CD14-positive monocyte (primary cell): Measurements from ENCODE around the gene MORC4. TPM values are rescaled to one million over a fixed set of nuclear protein-coding genes. Genes with fewer than 3 reads are reported as not detected.

ENCODE experiments used
- DNase-seq, 3 donors: peaks; one replicate each; pipeline ENCODE4 v3.0.0-alpha.2; 2011 to 2022
- H2AFZ ChIP-seq: 2 replicates; pipeline ENCODE4 v1.6.0; 2012; ENCODE audit warnings: mild to moderate bottlenecking, low read depth, low read length, inconsistent platforms; ENCODE audit not compliant: insufficient read depth, poor library complexity, severe bottlenecking
- H3K27ac ChIP-seq, 2 donors: 1 replicate in 1 of 2; 2 replicates in 1 of 2; pipeline ENCODE4 v1.5.1; 2012 to 2013; ENCODE audit warnings: low read length in 2 of 2, control low read depth in 1 of 2, inconsistent platforms in 1 of 2, low read depth in 1 of 2, mild to moderate bottlenecking in 1 of 2
- H3K27me3 ChIP-seq, 2 donors: one replicate each; pipeline versions ENCODE4 v1.6.0 to v1.6.1; 2011 to 2013; ENCODE audit warnings: low read length in 2 of 2; ENCODE audit not compliant: control insufficient read depth in 2 of 2, insufficient read depth in 2 of 2
- H3K36me3 ChIP-seq, 2 donors: replicated peaks in 1 of 2; 1 replicate in 1 of 2; 2 replicates in 1 of 2; pipeline versions ENCODE4 v1.5.1 to v1.6.1; 2012 to 2013; ENCODE audit warnings: low read length in 2 of 2, control low read depth in 1 of 2, inconsistent platforms in 1 of 2, mild to moderate bottlenecking in 1 of 2; ENCODE audit not compliant: insufficient read depth in 2 of 2, control insufficient read depth in 1 of 2
- H3K4me1 ChIP-seq, 2 donors: 1 replicate in 1 of 2; 2 replicates in 1 of 2; pipeline versions ENCODE4 v1.5.1 to v1.6.1; 2012 to 2013; ENCODE audit warnings: low read length in 2 of 2, control low read depth in 1 of 2, inconsistent platforms in 1 of 2, mild to moderate bottlenecking in 1 of 2, moderate library complexity in 1 of 2; ENCODE audit not compliant: insufficient read depth in 2 of 2, control insufficient read depth in 1 of 2
- H3K4me2 ChIP-seq: replicated peaks from 2 replicates; pipeline ENCODE3; 2012; ENCODE audit warnings: low read length, moderate library complexity, mild to moderate bottlenecking; ENCODE audit not compliant: poor library complexity, severe bottlenecking; ENCODE audit errors: extremely low read depth
- H3K4me3 ChIP-seq, 3 experiments: fragments of 200-600 bp in 1 of 3; sonication (generic) in 1 of 3; replicated peaks in 1 of 3; 1 replicate in 2 of 3; 2 replicates in 1 of 3; pipeline ENCODE4 v1.5.1; 2011 to 2013; ENCODE audit warnings: low read length in 3 of 3, mild to moderate bottlenecking in 3 of 3, control low read depth in 2 of 3, low read depth in 2 of 3, inconsistent platforms in 1 of 3, moderate library complexity in 1 of 3
- H3K79me2 ChIP-seq: 2 replicates; pipeline ENCODE4 v1.6.0; 2012; ENCODE audit warnings: mild to moderate bottlenecking, control low read depth, inconsistent platforms, low read length, moderate library complexity; ENCODE audit not compliant: insufficient read depth
- H3K9ac ChIP-seq: 2 replicates; pipeline ENCODE4 v1.6.0; 2017; ENCODE audit warnings: low read length, mild to moderate bottlenecking; ENCODE audit not compliant: insufficient read depth, poor library complexity, severe bottlenecking
- H3K9me3 ChIP-seq, 2 donors: replicated peaks in 1 of 2; 1 replicate in 1 of 2; 2 replicates in 1 of 2; pipeline versions ENCODE4 v1.5.1 to v1.6.1; 2012 to 2013; ENCODE audit warnings: low read length in 2 of 2, control low read depth in 1 of 2; ENCODE audit not compliant: control insufficient read depth in 1 of 2, insufficient read depth in 1 of 2
- H4K20me1 ChIP-seq: 2 replicates; pipeline ENCODE4 v1.6.0; 2012; ENCODE audit warnings: mild to moderate bottlenecking, low read length, control low read depth, moderate library complexity; ENCODE audit not compliant: insufficient read depth
- H3K27ac Mint-ChIP-seq, 7 donors: one replicate each; pipeline ENCODE4 v1.8.0; 2020; ENCODE audit warnings: mild to moderate bottlenecking in 7 of 7, mixed read lengths in 7 of 7, moderate library complexity in 6 of 7, inconsistent platforms in 2 of 7
- H3K27me3 Mint-ChIP-seq, 3 donors: one replicate each; pipeline ENCODE4 v1.8.0; 2021 to 2022; ENCODE audit warnings: low read depth in 3 of 3, mild to moderate bottlenecking in 3 of 3, mixed read lengths in 3 of 3, moderate library complexity in 3 of 3, inconsistent platforms in 1 of 3
- H3K36me3 Mint-ChIP-seq, 2 donors: one replicate each; pipeline ENCODE4 v1.8.0; 2020; ENCODE audit warnings: mixed read lengths in 2 of 2, inconsistent platforms in 1 of 2, mild to moderate bottlenecking in 1 of 2
- H3K4me1 Mint-ChIP-seq: one replicate; pipeline ENCODE4 v1.8.0; 2020; ENCODE audit warnings: mild to moderate bottlenecking, mixed read lengths
- H3K4me3 Mint-ChIP-seq, 2 donors: one replicate each; pipeline ENCODE4 v1.8.0; 2020; ENCODE audit warnings: mild to moderate bottlenecking in 2 of 2, mixed read lengths in 2 of 2, moderate library complexity in 1 of 2
- H3K9me3 Mint-ChIP-seq, 7 donors: one replicate each; pipeline ENCODE4 v1.8.0; 2020 to 2022; ENCODE audit warnings: mixed read lengths in 7 of 7, mild to moderate bottlenecking in 6 of 7, moderate library complexity in 6 of 7, inconsistent platforms in 2 of 7
- WGBS: methylation state at CpG from one replicate; pipeline ENCODE4 v1.1.5; 2013; ENCODE audit warnings: missing lambda C conversion rate; ENCODE audit not compliant: insufficient coverage; 5-methylcytosine and 5-hydroxymethylcytosine counted together
- intact Hi-C, 2 donors: fragments of 100-400 bp; cut with micrococcal nuclease; formaldehyde crosslinking; loops; one replicate each; pipeline versions ENCODE4 v1.15.0 to v1.15.1; 2023
- polyA minus RNA-seq: library from RNA; depleted of rRNA, polyadenylated mRNA; stranded (reverse); fragments of >200 nt; gene quantifications from 2 replicates; pipeline ENCODE4 v1.2.3, GENCODE V29; 2012
- polyA plus RNA-seq, 3 donors: library from polyadenylated mRNA; depleted of rRNA in 1 of 3; unstranded in 2 of 3; stranded (reverse) in 1 of 3; fragments of 300-500 nt in 2 of 3; fragments of >200 nt in 1 of 3; fragmentation: Illumina TruSeq in 2 of 3; gene quantifications; 1 replicate in 2 of 3; 2 replicates in 1 of 3; pipeline ENCODE4 v1.2.3, GENCODE V29; 2012 to 2021
- total RNA-seq, 12 experiments: library from RNA in 1 of 12; stranded (reverse) in 1 of 12; fragments of 120-200 nt in 1 of 12; gene quantifications; one replicate each; pipeline ENCODE4 v1.2.4 and lab custom pipeline; 2013 to 2026; ENCODE audit warnings: mixed read lengths in 6 of 12, inconsistent platforms in 1 of 12
- TF ChIP-seq, protein P1 (sequence below): fragments of 200-600 bp; IDR thresholded peaks from one replicate; pipeline ENCODE4 v1.8.0; 2022; ENCODE audit warnings: antibody characterized with exemption, mild to moderate bottlenecking

MORC4 gene
- total RNA-seq (2013) = 0.46 TPM
- polyA plus RNA-seq (under 1 TPM; 0.06 to 0.23 (median 0.10) TPM), polyA minus RNA-seq (0.28 TPM in 1 of 2 replicates, not detected in the other), total RNA-seq (lab: John Stamatoyannopoulos, UW) (0.33 to 3.8 (median 0.67) reads per million in 11 experiments)

GRCh38 chrX:107000013-107000515 lies at the start of gene MORC4:
TSS of gene MORC4 (minus strand) at chrX:107000212. CDS start at chrX:106999969, 243 bp downstream.
- Mint-ChIP-seq H3K36me3 (no peaks in the 10 kb centered on the region), H3K27me3 (peaks cover 5 to 39% (median 31%) of the 10 kb centered on the region in 3 donors), H3K9me3 (peaks cover 0 to 9% (median 2%) of the 10 kb centered on the region in 7 donors), H3K4me3 (peak within 1 kb of the TSS; percentile 74 to 91), H3K4me1 (peaks cover 7% of the 10 kb centered on the region), H3K27ac (no peak within 1 kb of the TSS)
- H4K20me1 ChIP-seq = no peaks in the 10 kb centered on the region
- peak within 1 kb of the TSS; percentile 11 to 69 (median 38) for H3K4me3 ChIP-seq
- H3K36me3 ChIP-seq = no peaks in the 10 kb centered on the region
- 0% methylated on average over 11 of the region's 42 CpGs for WGBS
- intact Hi-C loops = no loop called here
- H3K9ac ChIP-seq = peak within 1 kb of the TSS; percentile 8
- peaks cover 6 to 27% of the 10 kb centered on the region in 2 donors for H3K27me3 ChIP-seq
- no peak for DNase-seq
- H2AFZ ChIP-seq = peak within 1 kb of the TSS; percentile 46
- TF ChIP-seq, protein P1, sequence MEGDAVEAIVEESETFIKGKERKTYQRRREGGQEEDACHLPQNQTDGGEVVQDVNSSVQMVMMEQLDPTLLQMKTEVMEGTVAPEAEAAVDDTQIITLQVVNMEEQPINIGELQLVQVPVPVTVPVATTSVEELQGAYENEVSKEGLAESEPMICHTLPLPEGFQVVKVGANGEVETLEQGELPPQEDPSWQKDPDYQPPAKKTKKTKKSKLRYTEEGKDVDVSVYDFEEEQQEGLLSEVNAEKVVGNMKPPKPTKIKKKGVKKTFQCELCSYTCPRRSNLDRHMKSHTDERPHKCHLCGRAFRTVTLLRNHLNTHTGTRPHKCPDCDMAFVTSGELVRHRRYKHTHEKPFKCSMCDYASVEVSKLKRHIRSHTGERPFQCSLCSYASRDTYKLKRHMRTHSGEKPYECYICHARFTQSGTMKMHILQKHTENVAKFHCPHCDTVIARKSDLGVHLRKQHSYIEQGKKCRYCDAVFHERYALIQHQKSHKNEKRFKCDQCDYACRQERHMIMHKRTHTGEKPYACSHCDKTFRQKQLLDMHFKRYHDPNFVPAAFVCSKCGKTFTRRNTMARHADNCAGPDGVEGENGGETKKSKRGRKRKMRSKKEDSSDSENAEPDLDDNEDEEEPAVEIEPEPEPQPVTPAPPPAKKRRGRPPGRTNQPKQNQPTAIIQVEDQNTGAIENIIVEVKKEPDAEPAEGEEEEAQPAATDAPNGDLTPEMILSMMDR = no peak
- peak within 1 kb of the TSS; percentile 69 for H3K4me2 ChIP-seq
- H3K9me3 ChIP-seq = no peaks in the 10 kb centered on the region
- peaks cover 0 to 12% of the 10 kb centered on the region in 2 donors for H3K4me1 ChIP-seq
- H3K27ac ChIP-seq = no peak within 1 kb of the TSS
- H3K79me2 ChIP-seq = no peaks in the 10 kb centered on the region

DNA sequence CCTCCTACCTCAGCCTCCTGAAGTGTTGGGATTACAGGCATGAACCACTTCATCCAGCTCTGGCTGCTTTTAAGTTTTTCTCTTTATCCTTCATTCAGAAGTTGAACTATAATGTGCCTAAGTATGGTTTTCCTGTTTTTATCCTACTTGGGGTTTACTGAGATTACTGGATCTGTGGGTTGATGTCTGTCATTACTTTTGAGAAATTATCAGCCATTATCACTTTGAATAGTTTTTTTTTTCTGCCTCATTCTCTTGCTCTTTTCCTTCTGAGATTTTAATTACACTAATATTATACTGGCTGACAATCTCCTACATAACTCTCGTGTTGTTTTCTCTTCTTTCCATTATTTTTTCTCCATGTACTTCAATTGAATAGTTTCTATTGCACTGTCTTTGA lies 47.6 kb upstream of the MORC4 start:
- H3K9me3 Mint-ChIP-seq = peaks cover 0 to 3% (median 0%) of the 10 kb centered on the region in 7 donors
- intact Hi-C loops = no loop called here
- H3K4me3 Mint-ChIP-seq = no peak overlapping the region
- peaks cover 0 to 11% (median 1%) of the 10 kb centered on the region in 3 donors for H3K27me3 Mint-ChIP-seq
- H3K79me2 ChIP-seq = no peaks in the 10 kb centered on the region
- no peak overlapping the region for H3K9ac ChIP-seq
- H3K4me1 ChIP-seq = no peaks in the 10 kb centered on the region
- no peaks in the 10 kb centered on the region for H3K27me3 ChIP-seq
- no CpG with 5 or more reads among the region's 1 CpG for WGBS
- peaks cover 3% of the 10 kb centered on the region for H3K4me1 Mint-ChIP-seq
- H4K20me1 ChIP-seq = no peaks in the 10 kb centered on the region
- H3K27ac Mint-ChIP-seq = no peak overlapping the region
- H3K36me3 Mint-ChIP-seq = no peaks in the 10 kb centered on the region
- H3K36me3 ChIP-seq = no peaks in the 10 kb centered on the region
- H3K4me3 ChIP-seq = no peak overlapping the region
- no peak for DNase-seq
- no peak overlapping the region for H3K27ac ChIP-seq
- no peak overlapping the region for H2AFZ ChIP-seq
- H3K4me2 ChIP-seq = no peak overlapping the region
- no peaks in the 10 kb centered on the region for H3K9me3 ChIP-seq
- TF ChIP-seq, protein P1 = no peak
